Measurements from ENCODE around the gene NCAPG2. TPM values are rescaled to one million over a fixed set of nuclear protein-coding genes. Genes with fewer than 3 reads are reported as not detected.
A peak's percentile ranks its signal among the peaks of the same experiment; 100 is the strongest.

NCAPG2 gene
- total RNA-seq, 1 experiment from 2014 or later = 99.2 TPM

- ATAC-seq = no peak
- TF ChIP-seq ZBTB21 (CRISPR knock-in tag; IDR thresholded peaks at IDR 0.05; ENCODE audit: borderline replicate concordance) = no peak
- no peak for TF ChIP-seq GTF2I (CRISPR knock-in tag; conservative IDR thresholded peaks at IDR 0.05)
- TF ChIP-seq NFATC4 (CRISPR knock-in tag; IDR thresholded peaks at IDR 0.05) = no peak
- no peak for TF ChIP-seq E2F4 (CRISPR knock-in tag; IDR thresholded peaks at IDR 0.05; ENCODE audit: borderline replicate concordance, low read depth)
- TF ChIP-seq AFF4 (CRISPR knock-in tag; IDR thresholded peaks at IDR 0.05; ENCODE audit: borderline replicate concordance) = no peak
- Mint-ChIP-seq H3K9me3 (peaks cover 4% of the 10 kb centered on the region), H3K4me3 (no peak overlapping the region), H3K4me1 (no peaks in the 10 kb centered on the region), H3K36me3 (peaks cover 77% of the 10 kb centered on the region), H3K27ac (0 out of 2 replicates have a peak overlapping the region, but pooled peaks have one; percentile 14), H3K27me3 (ENCODE audit: low read depth) (no peaks in the 10 kb centered on the region)
- DNase-seq (ENCODE audit: low spot score) = no peak
- ChIA-PET POLR2A (no interaction called here), CTCF (interaction anchor here (0.9 to 1.3 kb wide), 4 partner anchors 18 to 152 kb away, joined by 3 to 5 read pairs (median 4); no protein-coding TSS in a partner anchor)
Measured at GRCh38 chr7:158648168-158648567, 56.4 kb downstream of the NCAPG2 start.

DNA sequence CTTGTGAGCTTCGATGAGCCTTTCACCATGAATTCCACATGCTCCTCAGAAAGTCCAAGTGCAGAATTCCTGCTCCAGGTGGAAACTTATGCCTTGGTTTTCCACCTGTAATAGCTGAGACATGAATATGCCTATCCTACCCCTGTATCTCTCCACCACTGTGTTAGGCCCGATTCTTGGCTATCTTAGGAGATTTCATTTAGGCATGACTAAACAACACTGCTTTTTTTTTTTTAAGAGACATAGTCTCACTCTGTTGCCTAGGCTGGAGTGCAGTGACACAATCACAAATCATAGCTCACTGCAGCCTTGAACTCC lies 57.2 kb downstream of the NCAPG2 start:
- ChIA-PET POLR2A (no interaction called here), CTCF (interaction anchor here (0.6 to 1.9 kb wide), 16 partner anchors 17 to 233 kb away, joined by 3 to 7 read pairs (median 4); no protein-coding TSS in a partner anchor)
- peaks cover 4% of the 10 kb centered on the region for H3K9me3 Mint-ChIP-seq

GRCh38 chr7:158646766-158647474 lies 57.7 kb downstream of the NCAPG2 start:
- DNase-seq (ENCODE audit: low spot score) (peak; percentile 66), ATAC-seq (peak; percentile 74)
- Mint-ChIP-seq H3K36me3 (peaks cover 71% of the 10 kb centered on the region), H3K9me3 (peaks cover 4% of the 10 kb centered on the region), H3K27ac (peak overlapping the region; percentile 84; the same call in 1 of the 2 replicates), H3K27me3 (ENCODE audit: low read depth) (no peaks in the 10 kb centered on the region), H3K4me3 (no peak overlapping the region), H3K4me1 (no peaks in the 10 kb centered on the region)
- CTCF ChIA-PET = interaction anchor here (0.6 to 1.9 kb wide), 17 partner anchors 12 to 233 kb away, joined by 3 to 7 read pairs (median 4); no protein-coding TSS in a partner anchor
- POLR2A ChIA-PET = no interaction called here
- TF ChIP-seq, protein P1, sequence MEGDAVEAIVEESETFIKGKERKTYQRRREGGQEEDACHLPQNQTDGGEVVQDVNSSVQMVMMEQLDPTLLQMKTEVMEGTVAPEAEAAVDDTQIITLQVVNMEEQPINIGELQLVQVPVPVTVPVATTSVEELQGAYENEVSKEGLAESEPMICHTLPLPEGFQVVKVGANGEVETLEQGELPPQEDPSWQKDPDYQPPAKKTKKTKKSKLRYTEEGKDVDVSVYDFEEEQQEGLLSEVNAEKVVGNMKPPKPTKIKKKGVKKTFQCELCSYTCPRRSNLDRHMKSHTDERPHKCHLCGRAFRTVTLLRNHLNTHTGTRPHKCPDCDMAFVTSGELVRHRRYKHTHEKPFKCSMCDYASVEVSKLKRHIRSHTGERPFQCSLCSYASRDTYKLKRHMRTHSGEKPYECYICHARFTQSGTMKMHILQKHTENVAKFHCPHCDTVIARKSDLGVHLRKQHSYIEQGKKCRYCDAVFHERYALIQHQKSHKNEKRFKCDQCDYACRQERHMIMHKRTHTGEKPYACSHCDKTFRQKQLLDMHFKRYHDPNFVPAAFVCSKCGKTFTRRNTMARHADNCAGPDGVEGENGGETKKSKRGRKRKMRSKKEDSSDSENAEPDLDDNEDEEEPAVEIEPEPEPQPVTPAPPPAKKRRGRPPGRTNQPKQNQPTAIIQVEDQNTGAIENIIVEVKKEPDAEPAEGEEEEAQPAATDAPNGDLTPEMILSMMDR (IDR thresholded peaks at IDR 0.05) = peak; percentile 66; the same call in 1 of the 2 replicates
- TF ChIP-seq AFF4 (CRISPR knock-in tag; IDR thresholded peaks at IDR 0.05; ENCODE audit: borderline replicate concordance) = no peak

More for the DNA sequence above, 57.2 kb downstream of the NCAPG2 start:
- DNase-seq (ENCODE audit: low spot score) (no peak), ATAC-seq (no peak)
- TF ChIP-seq NR3C1 (CRISPR knock-in tag; conservative IDR thresholded peaks at IDR 0.05; ENCODE audit: low read depth) (no peak), GABPB1 (CRISPR knock-in tag; IDR thresholded peaks at IDR 0.05) (no peak)
- TF ChIP-seq, protein P1 (IDR thresholded peaks at IDR 0.05) = 0 out of 2 replicates have a peak, but pooled peaks have one; percentile 1
- Mint-ChIP-seq H3K27ac (0 out of 2 replicates have a peak overlapping the region, but pooled peaks have one; percentile 84), H3K27me3 (ENCODE audit: low read depth) (no peaks in the 10 kb centered on the region), H3K36me3 (peaks cover 75% of the 10 kb centered on the region), H3K4me1 (no peaks in the 10 kb centered on the region), H3K4me3 (no peak overlapping the region)

Measured in WTC11 (cell line).